Measurements from ENCODE around the gene SET. TPM values are rescaled to one million over a fixed set of nuclear protein-coding genes. Genes with fewer than 3 reads are reported as not detected.

The SET gene
- total and polyA plus RNA-seq, 2 of the 8 experiments (the other 6 are each of a cell fraction or from before 2014, with no cell fraction given): 466 to 1,345 TPM

- TF ChIP-seq USF2 (IDR thresholded peaks at IDR 0.05; ENCODE audit: low read length): no peak
- TF ChIP-seq ASH2L (IDR thresholded peaks at IDR 0.05; ENCODE audit: low read length): no peak
- no peak for TF ChIP-seq KDM1A (IDR thresholded peaks at IDR 0.05; ENCODE audit: borderline replicate concordance, low read length)
- no peak for TF ChIP-seq KDM4A (IDR thresholded peaks at IDR 0.05; ENCODE audit: low read depth, low read length, severe bottlenecking)
- TF ChIP-seq EZH2 (IDR thresholded peaks at IDR 0.05; ENCODE audit: low read depth, low read length, severe bottlenecking): no peak
- TF ChIP-seq YY1 (IDR thresholded peaks at IDR 0.05; ENCODE audit: low read depth, low read length): no peak
- TF ChIP-seq JUND (IDR thresholded peaks at IDR 0.05; ENCODE audit: low read length): no peak
- no peak for TF ChIP-seq RAD21 (IDR thresholded peaks at IDR 0.05 in 1 of 2, conservative IDR thresholded peaks at IDR 0.05 in 1 of 2; ENCODE audit: low read depth in 2 of 2, low read length in 2 of 2)
- TF ChIP-seq ZNF274 (IDR thresholded peaks at IDR 0.05; ENCODE audit: borderline replicate concordance, extremely low read depth, low read length): no peak
- TF ChIP-seq MAFK (IDR thresholded peaks at IDR 0.05; ENCODE audit: low read depth, low read length): no peak
- TF ChIP-seq SP1 (IDR thresholded peaks at IDR 0.05; ENCODE audit: low read depth, low read length): no peak
- no peak for TF ChIP-seq CHD2 (IDR thresholded peaks at IDR 0.05; ENCODE audit: low read length)
Observed at GRCh38 chr9:128722380-128723351, 33.6 kb downstream of the SET start (continued).

All from H1 (cell line).